Fibroblast of lung (primary cell): ENCODE data around the gene ID4. TPM values are rescaled to one million over a fixed set of nuclear protein-coding genes. Genes with fewer than 3 reads are reported as not detected.

ENCODE experiments used
- DNase-seq, 2 donors: peaks; one replicate each; pipeline versions ENCODE4 v3.0.0 to v3.0.0-alpha.2; 2010; ENCODE audit warnings: low read depth in 2 of 2
- H2AFZ ChIP-seq: 2 replicates; pipeline ENCODE4 v1.5.1; 2012; ENCODE audit warnings: low read length, control low read depth, inconsistent platforms
- H3K27ac ChIP-seq: 2 replicates; pipeline ENCODE4 v1.5.1; 2011; ENCODE audit warnings: low read length, control low read depth; ENCODE audit not compliant: insufficient read depth
- H3K27me3 ChIP-seq: 2 replicates; pipeline ENCODE4 v1.5.1; 2011; ENCODE audit warnings: mild to moderate bottlenecking, low read length; ENCODE audit not compliant: control insufficient read depth, insufficient read depth
- H3K36me3 ChIP-seq: 2 replicates; pipeline ENCODE4 v1.5.1; 2011; ENCODE audit warnings: low read length; ENCODE audit not compliant: control insufficient read depth, insufficient read depth
- H3K4me1 ChIP-seq: 2 replicates; pipeline ENCODE4 v1.5.1; 2011; ENCODE audit warnings: low read length; ENCODE audit not compliant: control insufficient read depth, insufficient read depth; ENCODE audit errors: extremely low read depth
- H3K4me2 ChIP-seq: 2 replicates; pipeline ENCODE4 v1.5.1; 2011; ENCODE audit warnings: low read length, control low read depth; ENCODE audit not compliant: insufficient read depth; ENCODE audit errors: extremely low read depth
- H3K4me3 ChIP-seq, 4 experiments: fragments of 200-600 bp in 1 of 4; sonication (generic) in 1 of 4; replicated peaks in 1 of 4; 2 replicates each; pipeline ENCODE4 v1.5.1; 2011 to 2016; ENCODE audit warnings: low read length in 4 of 4, low read depth in 3 of 4, mild to moderate bottlenecking in 3 of 4, control low read depth in 2 of 4, inconsistent platforms in 1 of 4, mixed read lengths in 1 of 4; ENCODE audit not compliant: insufficient read depth in 1 of 4; ENCODE audit errors: control extremely low read depth in 1 of 4
- H3K79me2 ChIP-seq: 2 replicates; pipeline ENCODE4 v1.5.1; 2012; ENCODE audit warnings: mild to moderate bottlenecking, low read length, inconsistent platforms; ENCODE audit not compliant: control insufficient read depth, insufficient read depth
- H3K9ac ChIP-seq: 2 replicates; pipeline ENCODE4 v1.5.1; 2011; ENCODE audit warnings: mild to moderate bottlenecking, low read length, control low read depth; ENCODE audit not compliant: insufficient read depth
- H3K9me3 ChIP-seq: 2 replicates; pipeline ENCODE4 v1.5.1; 2012; ENCODE audit warnings: low read depth, low read length; ENCODE audit not compliant: control insufficient read depth, insufficient read depth
- H4K20me1 ChIP-seq: 2 replicates; pipeline ENCODE4 v1.5.1; 2011; ENCODE audit warnings: low read length; ENCODE audit not compliant: control insufficient read depth, insufficient read depth; ENCODE audit errors: extremely low read depth
- CTCF ChIP-seq, 2 donors: IDR thresholded peaks in 1 of 2; conservative IDR thresholded peaks in 1 of 2; 1 replicate in 1 of 2; 2 replicates in 1 of 2; pipeline ENCODE4 v1.5.1; 2011 to 2012; ENCODE audit warnings: low read length in 2 of 2, control low read depth in 1 of 2, inconsistent platforms in 1 of 2, low read depth in 1 of 2, mild to moderate bottlenecking in 1 of 2
- EZH2 ChIP-seq: IDR thresholded peaks from 2 replicates; pipeline ENCODE4 v1.5.1; 2012; ENCODE audit warnings: low read length, control low read depth, mild to moderate bottlenecking; ENCODE audit errors: missing control alignments
- polyA plus RNA-seq, 2 donors: library from polyadenylated mRNA; depleted of rRNA in 1 of 2; stranded (reverse) in 1 of 2; unstranded in 1 of 2; fragments of >200 nt; gene quantifications; 2 replicates each; pipeline ENCODE4 v1.2.1, GENCODE V29; 2011 to 2012; ENCODE audit warnings: missing spikeins in 1 of 2
- total RNA-seq: library from RNA; depleted of rRNA; stranded (reverse); fragments of >200 nt; gene quantifications from 2 replicates; pipeline ENCODE4 v1.2.1, GENCODE V29; 2014

ID4 gene
- total and polyA plus RNA-seq, 2 donors (not counting 1 experiment from before 2014, with no cell fraction given), result 0.51 to 0.83 TPM

DNA sequence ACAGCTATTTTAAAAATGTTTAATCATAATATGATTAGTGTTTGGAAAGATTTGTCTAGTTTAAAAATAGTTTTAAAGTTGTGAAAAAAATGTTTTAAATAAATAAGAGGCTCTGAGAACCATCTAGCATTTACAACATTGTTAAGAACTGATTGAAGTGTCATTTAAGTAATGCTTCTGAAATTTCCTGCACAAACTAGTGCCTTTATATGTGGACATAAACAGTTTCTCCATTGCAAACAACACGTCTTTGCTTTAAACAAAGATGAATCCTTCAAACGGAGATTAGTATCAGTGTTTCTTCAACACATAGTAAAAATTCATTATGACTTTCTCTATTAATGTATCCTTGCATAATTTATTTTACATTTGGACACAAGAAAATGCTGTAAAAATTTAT lies 45.9 kb upstream of the ID4 start:
- Histone ChIP-seq H3K27ac (no peak overlapping the region), H2AFZ (no peak overlapping the region), H3K4me3 (no peak overlapping the region), H4K20me1 (no peaks in the 10 kb centered on the region), H3K9me3 (no peaks in the 10 kb centered on the region), H3K4me2 (no peak overlapping the region), H3K36me3 (no peaks in the 10 kb centered on the region), H3K9ac (no peak overlapping the region), H3K79me2 (no peaks in the 10 kb centered on the region), H3K4me1 (no peaks in the 10 kb centered on the region), H3K27me3 (no peaks in the 10 kb centered on the region)
- DNase-seq, result no peak
- TF ChIP-seq CTCF (conservative IDR thresholded peaks at IDR 0.05 in 1 of 2, IDR thresholded peaks at IDR 0.05 in 1 of 2; ENCODE audit: low read depth in 1 of 2, low read length in 2 of 2) (no peak), EZH2 (no peak)

DNA sequence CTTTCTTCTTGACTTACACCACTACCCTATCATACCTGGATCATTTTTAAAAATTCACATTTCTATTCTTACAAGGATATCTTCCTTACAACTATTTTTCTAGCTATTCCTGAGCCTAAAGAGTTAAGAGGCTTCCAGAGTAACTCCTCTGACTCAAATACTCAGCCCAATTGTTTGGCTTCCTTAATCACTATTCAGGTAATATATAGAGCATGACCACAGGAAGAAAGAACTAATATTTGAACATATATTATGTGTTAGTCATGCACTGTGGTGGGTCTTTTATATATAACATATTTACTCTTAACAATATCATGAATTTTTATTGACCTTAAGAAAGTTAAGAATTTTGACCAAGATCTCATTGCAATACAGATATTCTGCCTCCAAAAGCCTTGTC lies 42.0 kb upstream of the ID4 start:
- Histone ChIP-seq H3K9me3 (no peaks in the 10 kb centered on the region), H3K27ac (no peak overlapping the region), H3K4me2 (no peak overlapping the region)

DNA sequence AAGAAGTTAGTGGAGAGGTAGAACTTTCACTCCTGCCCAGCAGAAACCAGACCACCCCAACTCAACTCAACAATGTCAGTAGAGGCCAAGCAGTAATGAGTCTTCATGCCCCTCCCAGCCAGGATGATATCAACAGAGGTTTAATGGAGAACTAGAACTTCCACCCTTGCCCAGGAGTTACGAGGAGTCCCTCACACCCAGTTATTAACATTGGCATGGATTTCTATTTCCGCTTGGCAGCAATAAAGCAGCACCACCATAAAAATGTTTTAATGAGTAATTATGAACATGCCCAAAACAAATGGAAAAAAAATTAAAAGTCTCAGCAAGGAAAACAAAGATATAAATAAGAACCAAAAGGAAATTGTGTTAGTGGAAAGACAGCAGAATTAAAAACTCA lies 40.7 kb upstream of the ID4 start:
- Histone ChIP-seq H3K4me2 (no peak overlapping the region), H3K4me1 (no peaks in the 10 kb centered on the region), H2AFZ (no peak overlapping the region), H3K79me2 (no peaks in the 10 kb centered on the region), H3K4me3 (no peak overlapping the region), H3K9me3 (no peaks in the 10 kb centered on the region), H3K27ac (no peak overlapping the region), H3K36me3 (no peaks in the 10 kb centered on the region), H4K20me1 (no peaks in the 10 kb centered on the region), H3K9ac (no peak overlapping the region), H3K27me3 (no peaks in the 10 kb centered on the region)
- TF ChIP-seq CTCF (conservative IDR thresholded peaks at IDR 0.05 in 1 of 2, IDR thresholded peaks at IDR 0.05 in 1 of 2; ENCODE audit: low read depth in 1 of 2, low read length in 2 of 2) (no peak), EZH2 (no peak)
- DNase-seq, result no peak

More for the DNA sequence above, 42.0 kb upstream of the ID4 start:
- Histone ChIP-seq H2AFZ (no peak overlapping the region), H3K27me3 (no peaks in the 10 kb centered on the region), H3K79me2 (no peaks in the 10 kb centered on the region), H3K4me3 (no peak overlapping the region), H3K36me3 (no peaks in the 10 kb centered on the region), H4K20me1 (no peaks in the 10 kb centered on the region), H3K9ac (no peak overlapping the region), H3K4me1 (no peaks in the 10 kb centered on the region)
- DNase-seq, result no peak
- TF ChIP-seq CTCF (conservative IDR thresholded peaks at IDR 0.05 in 1 of 2, IDR thresholded peaks at IDR 0.05 in 1 of 2; ENCODE audit: low read depth in 1 of 2, low read length in 2 of 2), result no peak
- TF ChIP-seq EZH2, result no peak
